Body of pancreas (tissue), 4 donors: ENCODE data around the gene MRO.

Experiments
- POLR2A ChIP-seq, 3 donors: fragments of 450-650 bp; IDR thresholded peaks; one replicate each; pipeline ENCODE4 v1.6.1; 2016; ENCODE audit warnings: antibody characterized with exemption in 3 of 3, mild to moderate bottlenecking in 2 of 3
- TF ChIP-seq, protein P1 (sequence below), 7 experiments: fragments of 450-650 bp in 4 of 7; fragments of 200-600 bp in 3 of 7; sonication (generic) in 3 of 7; IDR thresholded peaks; one replicate each; pipeline ENCODE4 v1.5.1; 2016 to 2019; ENCODE audit warnings: antibody characterized with exemption in 7 of 7

DNA sequence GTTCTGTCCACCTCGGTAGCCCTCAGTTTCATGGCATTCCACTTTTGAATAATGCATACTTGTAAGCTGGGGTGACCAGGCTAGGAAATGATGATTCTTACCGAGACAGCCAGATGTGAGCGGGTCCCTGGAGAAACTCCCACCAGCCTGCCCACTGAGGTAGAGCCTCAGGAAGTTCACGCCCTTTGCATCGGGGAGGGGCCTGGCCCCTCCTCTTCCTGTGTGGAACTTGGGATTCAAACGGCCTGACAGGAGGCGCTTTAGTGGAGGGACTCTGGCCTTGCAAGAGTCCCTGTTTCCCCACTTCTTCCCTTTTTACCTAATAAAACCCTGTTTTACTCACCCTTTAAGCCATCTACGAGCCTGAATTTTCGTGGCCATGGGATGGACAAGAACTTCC lies 44.6 kb downstream of the MRO start:
- TF ChIP-seq POLR2A (IDR thresholded peaks at IDR 0.05), result no peak
- TF ChIP-seq, protein P1, sequence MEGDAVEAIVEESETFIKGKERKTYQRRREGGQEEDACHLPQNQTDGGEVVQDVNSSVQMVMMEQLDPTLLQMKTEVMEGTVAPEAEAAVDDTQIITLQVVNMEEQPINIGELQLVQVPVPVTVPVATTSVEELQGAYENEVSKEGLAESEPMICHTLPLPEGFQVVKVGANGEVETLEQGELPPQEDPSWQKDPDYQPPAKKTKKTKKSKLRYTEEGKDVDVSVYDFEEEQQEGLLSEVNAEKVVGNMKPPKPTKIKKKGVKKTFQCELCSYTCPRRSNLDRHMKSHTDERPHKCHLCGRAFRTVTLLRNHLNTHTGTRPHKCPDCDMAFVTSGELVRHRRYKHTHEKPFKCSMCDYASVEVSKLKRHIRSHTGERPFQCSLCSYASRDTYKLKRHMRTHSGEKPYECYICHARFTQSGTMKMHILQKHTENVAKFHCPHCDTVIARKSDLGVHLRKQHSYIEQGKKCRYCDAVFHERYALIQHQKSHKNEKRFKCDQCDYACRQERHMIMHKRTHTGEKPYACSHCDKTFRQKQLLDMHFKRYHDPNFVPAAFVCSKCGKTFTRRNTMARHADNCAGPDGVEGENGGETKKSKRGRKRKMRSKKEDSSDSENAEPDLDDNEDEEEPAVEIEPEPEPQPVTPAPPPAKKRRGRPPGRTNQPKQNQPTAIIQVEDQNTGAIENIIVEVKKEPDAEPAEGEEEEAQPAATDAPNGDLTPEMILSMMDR (IDR thresholded peaks at IDR 0.05), result no peak
